Muscle of back (tissue), 11 donors: Measurements from ENCODE around the gene ELF5. TPM values are rescaled to one million over a fixed set of nuclear protein-coding genes. Genes with fewer than 3 reads are reported as not detected.

Experiments used
- DNase-seq, 3 donors: peaks; one replicate each; pipeline versions ENCODE4 v3.0.0 to v3.0.0-alpha.2; 2013
- polyA plus RNA-seq, 10 donors: library from polyadenylated mRNA; unstranded; fragments of 120-200 nt; gene quantifications; one replicate each; pipeline ENCODE4 v1.2.1, GENCODE V29; 2013; ENCODE audit not compliant: insufficient read length in 10 of 10

The ELF5 gene
- polyA plus RNA-seq, 10 donors, result 3.5 to 9.4 TPM; not detected in 8

DNA sequence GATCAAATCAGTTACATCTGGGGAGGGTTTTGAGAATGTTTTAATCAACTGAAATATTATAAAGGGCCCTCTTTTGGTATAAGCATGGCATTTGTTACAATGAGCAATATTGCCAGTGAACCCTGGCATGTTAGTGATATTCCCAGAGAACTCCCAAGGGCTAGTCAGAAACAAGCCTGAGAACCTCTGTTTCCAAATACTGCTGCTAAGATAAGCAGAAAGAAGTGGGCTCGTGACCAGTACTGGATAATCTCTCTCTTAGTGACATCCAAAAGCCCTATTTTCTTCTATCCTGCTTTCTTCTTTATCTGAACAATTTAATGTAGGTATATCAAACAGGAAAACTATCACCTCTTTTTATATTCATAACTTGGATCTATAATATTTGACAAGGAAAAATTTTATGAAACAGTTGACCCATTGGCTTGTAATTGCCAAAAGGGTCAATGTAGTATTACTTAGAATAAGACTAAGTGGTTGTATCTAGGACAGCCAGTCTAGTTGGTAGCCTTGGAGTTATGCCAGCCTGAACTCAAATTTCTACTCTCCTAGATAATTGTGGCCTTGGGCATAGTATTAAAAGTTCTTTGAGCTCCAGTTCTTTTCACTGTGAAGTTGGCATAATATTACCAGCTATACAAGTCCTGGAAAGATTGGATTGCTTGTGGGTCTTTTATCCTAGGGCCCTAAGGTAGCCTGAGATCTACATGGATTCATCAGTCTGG is 59.1 kb downstream of the ELF5 start:
- DNase-seq, result no peak

DNA sequence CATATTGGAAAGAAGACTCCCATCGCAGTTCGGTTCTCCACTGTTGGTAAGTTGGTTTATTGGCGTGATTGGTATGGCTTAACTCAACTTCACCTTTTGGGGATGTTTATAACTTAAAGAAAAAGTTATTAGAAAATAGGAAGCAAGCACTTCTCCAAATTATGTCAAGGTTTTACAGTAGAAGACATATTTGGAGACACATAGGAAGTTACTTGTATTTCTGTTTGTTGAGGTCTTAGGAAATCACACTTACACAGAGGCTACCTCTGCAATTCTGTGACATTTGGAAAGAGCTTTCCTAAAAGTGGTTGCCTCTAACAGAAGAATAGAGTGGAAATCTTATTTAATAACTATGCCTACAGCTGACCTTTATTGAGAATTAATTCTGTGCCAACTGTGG is 62.5 kb downstream of the ELF5 start:
- no peak for DNase-seq

DNA sequence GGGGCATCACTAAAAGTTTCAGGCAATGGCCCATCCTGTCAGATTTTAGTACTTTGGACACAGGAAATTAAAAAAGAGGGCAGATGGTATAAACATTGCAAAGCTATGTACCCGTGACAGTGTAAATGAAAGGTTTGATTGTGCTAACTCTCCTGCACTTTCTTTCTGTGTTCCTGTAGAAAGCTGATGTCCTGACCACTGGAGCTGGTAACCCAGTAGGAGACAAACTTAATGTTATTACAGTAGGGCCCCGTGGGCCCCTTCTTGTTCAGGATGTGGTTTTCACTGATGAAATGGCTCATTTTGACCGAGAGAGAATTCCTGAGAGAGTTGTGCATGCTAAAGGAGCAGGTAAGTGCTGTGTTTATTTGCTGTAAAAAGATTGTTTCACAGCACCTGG is 64.6 kb downstream of the ELF5 start:
- no peak for DNase-seq

DNA sequence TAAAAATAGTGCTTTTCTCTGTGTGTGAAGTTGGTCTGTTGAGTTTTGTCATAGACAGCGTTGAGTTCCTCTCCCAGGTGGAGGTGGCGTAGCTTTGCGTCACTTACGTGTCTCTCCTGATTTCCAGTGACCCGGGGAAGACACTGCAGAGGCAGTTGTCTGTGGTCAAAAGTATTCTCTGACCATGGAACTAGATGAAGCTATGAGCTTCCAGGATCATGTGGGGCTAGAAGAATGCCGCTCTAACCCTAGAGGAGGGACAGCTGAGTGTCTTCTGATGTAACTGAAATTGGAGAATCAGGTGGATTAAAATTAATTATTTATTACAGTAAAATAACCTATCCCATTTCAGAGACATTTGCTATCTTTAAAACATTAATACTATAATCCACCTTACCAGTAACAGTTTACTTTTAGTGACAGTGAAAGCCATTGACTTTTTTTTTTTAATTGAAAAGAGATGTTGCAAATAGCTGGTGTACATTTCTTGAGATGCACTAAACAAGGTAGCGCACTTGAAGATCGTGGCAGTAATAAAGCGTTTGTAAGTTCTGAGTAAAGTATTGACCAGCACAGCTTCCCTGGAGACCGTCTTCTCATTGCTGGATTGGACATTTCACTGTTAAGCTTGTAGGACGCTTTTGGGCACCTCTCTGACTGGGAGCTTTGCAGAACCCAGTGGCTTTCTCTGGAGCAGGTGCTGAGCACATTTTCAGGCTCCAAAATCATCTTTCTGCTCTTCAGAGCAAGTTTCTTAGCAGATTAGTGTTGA is 65.2 kb downstream of the ELF5 start:
- DNase-seq, result no peak

DNA sequence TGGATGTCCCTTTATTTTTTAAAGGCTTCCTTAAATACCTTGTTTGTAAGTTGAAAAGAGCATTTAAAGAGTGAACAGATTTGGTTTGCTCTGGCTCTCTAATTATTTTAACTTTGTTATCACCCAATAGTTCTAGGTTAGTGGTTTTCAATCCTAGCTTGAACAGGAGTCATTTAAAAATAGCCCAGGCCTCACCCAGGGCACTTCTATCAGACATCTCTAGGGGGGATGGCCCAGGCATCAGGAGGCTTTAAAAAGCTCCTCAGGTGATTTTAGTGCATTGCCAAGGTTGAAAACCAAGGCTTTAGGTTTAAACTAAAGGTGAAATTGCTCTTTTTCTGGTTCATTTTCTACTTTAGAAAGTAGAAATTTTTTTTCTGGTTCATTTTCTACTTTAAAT is 66.5 kb downstream of the ELF5 start:
- no peak for DNase-seq

DNA sequence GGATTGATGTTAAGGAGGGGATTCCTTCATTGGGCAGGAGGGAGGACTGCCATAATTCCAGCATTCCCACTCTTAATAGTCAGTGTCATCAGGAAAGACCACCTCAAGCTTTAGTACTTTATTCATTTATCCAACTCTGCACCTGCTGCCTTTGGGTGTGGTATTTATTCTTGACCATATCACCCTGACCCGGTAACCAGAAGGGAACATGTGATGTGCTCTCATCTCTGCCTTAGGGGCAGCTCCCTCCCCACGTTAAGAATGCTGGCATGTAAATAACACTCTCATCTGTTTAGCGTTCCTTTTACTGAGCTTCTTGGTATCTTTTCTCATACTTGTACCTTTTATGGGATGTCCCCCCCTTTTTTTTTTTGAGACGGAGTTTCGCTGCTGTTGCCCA is 67.2 kb downstream of the ELF5 start:
- DNase-seq, result no peak

DNA sequence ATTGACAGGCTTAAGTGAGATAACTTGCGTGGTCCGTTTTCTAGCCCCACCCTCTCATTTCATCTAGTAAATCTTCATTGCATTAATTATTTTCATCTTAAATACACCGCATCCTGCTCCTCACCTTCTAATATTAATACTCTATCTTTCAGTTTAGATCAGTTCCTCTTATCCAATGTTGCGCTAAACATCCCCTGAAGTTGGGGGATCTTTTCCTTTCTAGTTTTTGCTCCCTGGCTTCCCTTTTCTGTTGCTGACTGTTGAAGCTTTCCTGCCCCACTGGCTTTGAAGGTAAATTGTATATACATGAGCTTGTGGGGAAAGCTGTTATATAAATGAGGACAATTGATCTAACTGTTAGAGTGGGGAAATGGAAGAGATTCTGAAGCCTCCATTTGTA is 67.6 kb downstream of the ELF5 start:
- DNase-seq, result no peak

DNA sequence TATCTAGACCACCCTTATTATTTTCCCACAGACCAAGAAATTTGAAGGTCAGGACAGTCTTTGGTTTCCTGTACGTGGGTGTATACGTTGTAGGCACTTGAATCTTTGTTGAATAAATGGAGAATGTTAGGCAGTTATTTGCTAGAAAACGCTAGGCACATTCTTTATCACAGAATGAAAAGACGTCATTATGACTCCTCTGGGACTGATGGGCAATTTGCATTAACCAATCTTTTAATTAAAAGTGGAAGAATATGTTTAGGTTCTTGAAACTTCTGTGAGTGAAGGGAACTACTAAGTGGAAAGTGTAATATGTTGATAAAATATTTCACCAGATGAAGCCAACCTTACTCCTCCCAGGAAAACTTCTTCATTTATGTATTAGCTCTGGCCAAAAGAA is 69.2 kb downstream of the ELF5 start:
- no peak for DNase-seq

DNA sequence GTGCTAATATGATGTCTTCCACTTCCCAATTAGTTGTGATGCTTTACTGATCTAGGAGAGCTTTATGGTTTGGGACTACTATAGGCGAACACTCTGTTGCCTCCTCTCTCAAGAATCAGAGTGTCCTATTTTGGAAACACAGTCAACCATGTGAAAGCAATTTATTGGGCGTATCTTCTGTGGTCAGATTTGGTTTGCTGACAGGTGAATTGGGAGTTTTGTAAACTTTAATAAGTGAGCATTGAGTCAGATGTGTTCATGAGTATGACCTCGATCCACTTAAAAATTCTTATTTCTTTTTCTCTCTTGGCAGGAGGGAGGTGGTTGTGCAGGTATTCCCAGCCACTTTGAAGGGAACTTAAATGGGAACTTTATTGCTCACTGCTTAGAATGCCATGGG is 70.5 kb downstream of the ELF5 start:
- DNase-seq, result no peak

DNA sequence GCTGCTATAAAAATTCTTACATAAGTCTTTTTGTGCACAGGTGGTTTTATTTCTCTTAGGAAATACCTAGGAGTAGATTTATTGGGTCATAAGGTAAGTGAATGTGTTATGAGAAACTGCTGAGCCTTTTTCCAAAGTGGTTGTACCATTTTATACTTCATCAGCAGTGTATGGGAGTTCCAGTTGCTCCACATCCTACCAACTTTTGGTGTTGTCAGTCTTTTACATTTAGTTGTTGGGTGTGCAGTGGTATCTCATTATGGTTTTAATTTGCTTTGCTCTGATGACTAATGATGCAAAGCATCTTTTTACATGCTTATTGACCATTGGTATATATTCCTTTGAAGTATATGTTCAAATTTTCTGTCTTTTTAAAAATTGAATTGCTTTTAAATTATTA is 71.8 kb downstream of the ELF5 start:
- no peak for DNase-seq

DNA sequence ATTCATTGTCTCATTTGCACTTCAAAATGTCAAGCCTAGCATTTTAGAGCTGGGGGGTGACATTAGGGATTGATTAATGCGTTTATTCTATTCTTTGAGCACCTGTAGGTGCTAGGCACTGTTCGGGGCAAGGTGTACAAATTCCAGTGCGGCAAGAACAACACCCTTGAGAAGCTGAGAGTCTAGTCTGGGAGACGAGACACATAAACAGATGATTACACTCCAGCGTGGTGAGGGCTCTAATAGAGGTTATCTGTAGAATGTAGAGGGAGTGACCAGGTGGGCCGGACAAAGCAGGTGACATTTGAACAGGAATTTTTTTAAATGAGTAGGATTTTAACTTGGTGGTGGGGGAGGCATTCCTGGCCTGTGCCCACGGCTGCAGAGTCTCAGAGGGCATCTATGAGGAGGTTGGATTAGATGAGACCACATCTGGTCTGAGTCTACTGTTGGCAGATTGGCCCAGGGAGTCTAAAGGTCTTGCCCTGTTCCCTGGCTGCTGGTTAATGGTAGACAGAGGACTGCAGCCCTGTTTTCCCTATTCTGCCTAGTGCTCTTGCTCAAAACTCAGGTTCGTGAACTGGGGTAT is 73.9 kb downstream of the ELF5 start:
- no peak for DNase-seq

DNA sequence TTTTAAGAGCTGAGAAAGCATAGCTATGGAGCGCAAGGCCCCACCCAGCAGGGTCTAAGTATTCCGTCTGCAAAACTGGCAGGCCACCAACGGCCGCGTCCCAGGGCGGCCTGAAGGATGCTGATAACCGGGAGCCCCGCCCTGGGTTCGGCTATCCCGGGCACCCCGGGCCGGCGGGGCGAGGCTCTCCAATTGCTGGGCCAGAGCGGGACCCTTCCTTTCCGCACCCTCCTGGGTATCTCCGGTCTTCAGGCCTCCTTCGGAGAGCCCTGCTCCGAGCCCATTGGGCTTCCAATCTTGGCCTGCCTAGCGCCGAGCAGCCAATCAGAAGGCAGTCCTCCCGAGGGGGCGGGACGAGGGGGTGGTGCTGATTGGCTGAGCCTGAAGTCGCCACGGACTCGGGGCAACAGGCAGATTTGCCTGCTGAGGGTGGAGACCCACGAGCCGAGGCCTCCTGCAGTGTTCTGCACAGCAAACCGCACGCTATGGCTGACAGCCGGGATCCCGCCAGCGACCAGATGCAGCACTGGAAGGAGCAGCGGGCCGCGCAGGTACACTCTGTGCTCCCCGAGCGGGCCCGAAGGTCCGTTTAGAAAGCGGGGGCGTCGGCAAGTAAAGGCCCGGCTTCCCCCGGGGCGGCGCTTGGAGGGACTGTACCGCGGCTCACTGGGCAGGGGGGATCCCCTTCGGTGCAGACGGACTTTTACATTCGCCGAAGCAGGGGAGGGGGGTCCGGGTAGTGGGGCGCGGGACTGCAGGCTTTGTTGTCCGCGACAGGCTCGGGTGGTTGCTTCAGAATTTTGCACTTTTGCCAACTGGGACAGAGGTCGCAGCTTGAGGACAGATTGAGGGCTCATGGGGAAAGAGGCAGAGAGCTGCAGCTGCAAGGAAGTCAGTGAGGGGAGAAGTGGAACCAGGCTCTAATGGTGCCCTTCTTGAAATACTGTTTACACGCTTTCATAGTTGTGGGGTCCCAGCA is 74.8 kb downstream of the ELF5 start, which contains the start of gene CAT:
Gene CAT (plus strand): TSS at position 406 of the 979 bp plus-strand sequence. CDS start 80 bp downstream, at position 486.
- peak; percentile 97 to 99 (median 97) for DNase-seq

DNA sequence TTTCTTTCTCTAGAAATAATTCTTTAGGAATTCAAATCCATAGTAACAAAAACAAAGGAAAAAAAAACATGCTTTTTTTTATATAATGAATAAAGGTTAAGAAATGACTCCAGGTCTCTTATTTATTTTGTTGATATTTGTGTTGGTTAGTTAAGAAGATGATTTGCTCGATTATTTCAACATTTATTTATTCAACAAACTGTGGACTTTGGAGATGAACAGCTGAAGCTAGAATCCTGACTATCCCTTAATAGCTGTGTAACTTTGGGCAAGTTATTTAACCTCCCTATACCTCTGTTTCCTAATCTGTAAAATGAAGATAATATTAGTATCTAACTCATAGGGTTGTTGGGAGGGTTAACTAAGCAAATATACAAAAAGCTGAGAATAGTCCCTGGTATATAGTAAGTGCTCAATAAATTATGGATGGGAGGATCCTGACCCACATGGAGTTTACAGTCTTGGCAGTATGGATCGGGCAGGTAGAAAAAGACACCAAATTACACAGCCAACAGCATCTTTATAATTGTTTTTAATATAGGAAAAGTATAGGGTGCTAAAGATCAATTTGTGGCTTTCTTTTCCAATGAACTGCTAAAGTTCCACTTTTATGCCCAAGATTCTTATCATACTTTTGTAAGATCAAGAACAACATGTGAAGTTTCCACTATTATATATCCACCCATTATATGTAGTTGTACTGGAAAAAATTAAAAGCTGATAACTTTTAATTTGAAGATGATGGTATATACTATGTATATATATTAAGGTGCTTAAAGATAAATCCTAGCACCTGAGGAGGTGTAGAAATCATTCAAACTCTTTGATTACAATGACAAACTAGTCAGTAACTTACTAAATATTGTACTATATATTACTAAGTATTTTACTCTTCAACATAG is 76.1 kb downstream of the ELF5 start:
- DNase-seq, result no peak

DNA sequence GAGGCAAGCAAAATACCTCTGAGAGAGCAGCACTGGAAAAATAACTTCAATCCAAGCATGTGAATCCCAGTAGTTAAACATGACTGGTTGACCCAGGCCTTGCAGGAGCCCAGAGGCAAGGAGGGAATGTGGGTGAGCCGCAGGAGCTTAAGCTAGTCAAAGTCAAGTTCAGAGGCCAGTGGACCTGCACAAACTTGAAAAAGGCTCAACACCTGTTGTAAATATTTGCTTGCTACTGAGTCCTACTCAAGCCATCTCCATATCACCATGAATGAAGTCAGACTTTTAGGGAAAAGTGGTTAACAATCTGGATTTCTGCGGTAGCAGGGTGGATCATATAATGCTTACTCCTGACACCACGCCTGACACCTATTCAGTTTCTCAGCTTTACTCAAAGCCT is 79.7 kb downstream of the ELF5 start:
- no peak for DNase-seq

DNA sequence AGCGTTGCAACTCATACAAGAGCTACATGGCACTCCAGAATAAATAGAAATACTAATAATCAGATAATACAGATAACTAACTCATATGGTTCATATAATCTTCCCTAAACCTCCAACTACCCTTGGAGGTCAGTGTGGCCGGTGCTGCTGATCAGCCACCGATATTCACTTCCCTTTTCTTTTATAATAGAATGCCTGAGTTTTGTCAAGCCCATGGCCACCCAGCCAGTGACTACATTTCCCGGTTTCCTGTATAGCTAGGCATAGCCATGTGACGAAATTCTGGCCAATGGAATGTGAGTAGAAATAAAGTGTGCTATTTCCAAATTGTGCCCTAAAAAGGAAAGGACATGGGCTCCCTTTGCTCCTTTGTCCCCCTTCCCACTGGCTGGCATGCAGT is 80.8 kb downstream of the ELF5 start:
- DNase-seq, result no peak

DNA sequence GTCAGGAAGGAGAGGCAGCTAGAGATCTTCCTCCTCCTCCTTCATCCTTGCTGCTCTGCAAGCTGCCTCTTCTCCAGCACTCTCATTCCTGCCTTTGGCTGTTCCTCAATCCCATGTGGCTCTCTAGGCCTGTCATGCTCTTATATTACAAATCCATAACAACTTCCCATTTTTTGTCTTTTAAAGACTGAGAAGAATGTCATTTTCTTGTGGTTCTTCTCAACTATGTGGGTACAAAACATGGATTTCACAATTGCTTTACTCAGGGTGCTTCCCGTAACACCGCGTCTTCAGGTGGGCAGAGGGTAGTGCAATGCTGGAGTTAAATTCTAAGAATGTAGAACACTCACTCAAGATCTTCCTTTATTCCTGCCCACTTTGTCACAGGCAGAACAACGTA is 81.6 kb downstream of the ELF5 start:
- DNase-seq, result no peak
